Loucy (cell line): ENCODE data around the gene ADCY6.

ENCODE experiments used
- H2AFZ ChIP-seq: fragments of 200-600 bp; sonication (generic); 2 replicates; pipeline ENCODE4 v1.6.0; 2016; ENCODE audit warnings: antibody characterized with exemption, mild to moderate bottlenecking, low read length, moderate library complexity
- H3F3A ChIP-seq: fragments of 200-600 bp; 2 replicates; pipeline ENCODE4 v1.6.0; 2016; ENCODE audit warnings: antibody characterized with exemption, low read depth, mild to moderate bottlenecking
- H3K27me3 ChIP-seq: fragments of 200-600 bp; sonication (generic); 2 replicates; pipeline ENCODE4 v1.6.1; 2014; ENCODE audit warnings: low read length, mild to moderate bottlenecking; ENCODE audit not compliant: insufficient read depth, poor library complexity, severe bottlenecking
- H3K36me3 ChIP-seq: fragments of 200-600 bp; sonication (generic); 2 replicates; pipeline ENCODE4 v1.6.1; 2016; ENCODE audit warnings: low read length; ENCODE audit not compliant: insufficient read depth
- H3K4me1 ChIP-seq: fragments of 200-600 bp; sonication (generic); 2 replicates; pipeline ENCODE4 v1.5.1; 2014; ENCODE audit warnings: low read length, mild to moderate bottlenecking; ENCODE audit not compliant: insufficient read depth, poor library complexity, severe bottlenecking
- H3K4me2 ChIP-seq: fragments of 200-600 bp; sonication (generic); 2 replicates; pipeline ENCODE4 v1.6.0; 2014; ENCODE audit warnings: antibody characterized with exemption, low read length, low read depth, mild to moderate bottlenecking; ENCODE audit not compliant: poor library complexity, severe bottlenecking
- H3K4me3 ChIP-seq: fragments of 200-600 bp; sonication (generic); 2 replicates; pipeline ENCODE4 v1.5.1; 2014; ENCODE audit warnings: low read length, mild to moderate bottlenecking, mixed read lengths; ENCODE audit not compliant: poor library complexity, severe bottlenecking
- H3K79me2 ChIP-seq: fragments of 200-600 bp; sonication (generic); 2 replicates; pipeline ENCODE4 v1.6.1; 2014; ENCODE audit warnings: low read length; ENCODE audit not compliant: insufficient read depth
- H3K9ac ChIP-seq: fragments of 200-600 bp; sonication (generic); 2 replicates; pipeline ENCODE4 v1.6.0; 2014; ENCODE audit warnings: mild to moderate bottlenecking, low read depth, low read length, moderate library complexity; ENCODE audit not compliant: poor library complexity, severe bottlenecking
- H3K9me2 ChIP-seq: fragments of 200-600 bp; sonication (generic); replicated peaks from 2 replicates; pipeline ENCODE4 v1.6.1; 2016; ENCODE audit warnings: low read depth, low read length, mixed read lengths
- H3K9me3 ChIP-seq: fragments of 200-600 bp; sonication (generic); 2 replicates; pipeline ENCODE4 v1.6.1; 2014; ENCODE audit warnings: mild to moderate bottlenecking, antibody characterized with exemption, low read length, low read depth; ENCODE audit not compliant: insufficient read depth
- H4K20me1 ChIP-seq: fragments of 200-600 bp; sonication (generic); 2 replicates; pipeline ENCODE4 v1.6.0; 2014; ENCODE audit warnings: antibody characterized with exemption, low read length, mild to moderate bottlenecking; ENCODE audit not compliant: insufficient read depth, poor library complexity, severe bottlenecking
- EZH2phosphoT487 ChIP-seq: fragments of 200-600 bp; IDR thresholded peaks from 2 replicates; pipeline ENCODE4 v1.6.1; 2018; ENCODE audit warnings: antibody characterized with exemption, mild to moderate bottlenecking, moderate library complexity, borderline replicate concordance
- TF ChIP-seq, protein P1 (sequence below): fragments of 200-600 bp; sonication (generic); conservative IDR thresholded peaks from 2 replicates; pipeline ENCODE4 v1.5.1; 2014; ENCODE audit warnings: mild to moderate bottlenecking, antibody characterized with exemption, low read length

Gene ADCY6

GRCh38 chr12:48812389-48812788 is 23.5 kb upstream of the ADCY6 start:
- no peaks in the 10 kb centered on the region for H4K20me1 ChIP-seq
- no peak overlapping the region for H3K4me2 ChIP-seq
- peaks cover 13% of the 10 kb centered on the region; the same call in 1 of the 2 replicates for H3K79me2 ChIP-seq
- H3K9ac ChIP-seq, result no peak overlapping the region
- H3K36me3 ChIP-seq, result no peaks in the 10 kb centered on the region
- H3F3A ChIP-seq, result no peaks in the 10 kb centered on the region; the same call in 1 of the 2 replicates
- H3K4me3 ChIP-seq, result no peak overlapping the region
- peaks cover 17% of the 10 kb centered on the region for H3K4me1 ChIP-seq
- H3K9me3 ChIP-seq, result no peaks in the 10 kb centered on the region
- H3K9me2 ChIP-seq, result no peaks in the 10 kb centered on the region
- H3K27me3 ChIP-seq, result no peaks in the 10 kb centered on the region
- no peak overlapping the region for H2AFZ ChIP-seq
- TF ChIP-seq, protein P1, sequence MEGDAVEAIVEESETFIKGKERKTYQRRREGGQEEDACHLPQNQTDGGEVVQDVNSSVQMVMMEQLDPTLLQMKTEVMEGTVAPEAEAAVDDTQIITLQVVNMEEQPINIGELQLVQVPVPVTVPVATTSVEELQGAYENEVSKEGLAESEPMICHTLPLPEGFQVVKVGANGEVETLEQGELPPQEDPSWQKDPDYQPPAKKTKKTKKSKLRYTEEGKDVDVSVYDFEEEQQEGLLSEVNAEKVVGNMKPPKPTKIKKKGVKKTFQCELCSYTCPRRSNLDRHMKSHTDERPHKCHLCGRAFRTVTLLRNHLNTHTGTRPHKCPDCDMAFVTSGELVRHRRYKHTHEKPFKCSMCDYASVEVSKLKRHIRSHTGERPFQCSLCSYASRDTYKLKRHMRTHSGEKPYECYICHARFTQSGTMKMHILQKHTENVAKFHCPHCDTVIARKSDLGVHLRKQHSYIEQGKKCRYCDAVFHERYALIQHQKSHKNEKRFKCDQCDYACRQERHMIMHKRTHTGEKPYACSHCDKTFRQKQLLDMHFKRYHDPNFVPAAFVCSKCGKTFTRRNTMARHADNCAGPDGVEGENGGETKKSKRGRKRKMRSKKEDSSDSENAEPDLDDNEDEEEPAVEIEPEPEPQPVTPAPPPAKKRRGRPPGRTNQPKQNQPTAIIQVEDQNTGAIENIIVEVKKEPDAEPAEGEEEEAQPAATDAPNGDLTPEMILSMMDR, result no peak
- TF ChIP-seq EZH2phosphoT487, result no peak

GRCh38 chr12:48811437-48812090 is 22.7 kb upstream of the ADCY6 start:
- Histone ChIP-seq H3F3A (no peaks in the 10 kb centered on the region; the same call in 1 of the 2 replicates), H3K4me2 (no peak overlapping the region), H2AFZ (no peak overlapping the region), H3K4me1 (peaks cover 8% of the 10 kb centered on the region), H3K9ac (no peak overlapping the region), H3K79me2 (peaks cover 8% of the 10 kb centered on the region; the same call in 1 of the 2 replicates), H3K27me3 (no peaks in the 10 kb centered on the region), H3K9me2 (no peaks in the 10 kb centered on the region), H3K9me3 (no peaks in the 10 kb centered on the region), H3K4me3 (no peak overlapping the region), H3K36me3 (no peaks in the 10 kb centered on the region), H4K20me1 (no peaks in the 10 kb centered on the region)
- TF ChIP-seq, protein P1, result no peak
- TF ChIP-seq EZH2phosphoT487, result no peak

GRCh38 chr12:48810903-48811431 is 22.1 kb upstream of the ADCY6 start:
- Histone ChIP-seq H4K20me1 (no peaks in the 10 kb centered on the region), H3K4me1 (peaks cover 2% of the 10 kb centered on the region), H3K79me2 (peaks cover 2% of the 10 kb centered on the region; the same call in 1 of the 2 replicates), H3K9ac (no peak overlapping the region), H2AFZ (no peak overlapping the region), H3K4me3 (no peak overlapping the region), H3K4me2 (no peak overlapping the region), H3F3A (no peaks in the 10 kb centered on the region; the same call in 1 of the 2 replicates), H3K36me3 (no peaks in the 10 kb centered on the region), H3K27me3 (no peaks in the 10 kb centered on the region), H3K9me3 (no peaks in the 10 kb centered on the region), H3K9me2 (no peaks in the 10 kb centered on the region)
- TF ChIP-seq, protein P1, result no peak
- TF ChIP-seq EZH2phosphoT487, result no peak
